Stimulated activated CD8-positive, alpha-beta memory T cell treated with anti-CD3 and anti-CD28 coated beads, Interleukin-12 subunit alpha, Interleukin-12 subunit beta, amount 100 ng/mL, for 24 hours (primary cell): ENCODE measurements around the gene ZNF660.
"Not testable (repeated sequence)": the region's sequence is repeated elsewhere in the genome, so short reads cannot be mapped to it uniquely, and the experiment has no call there.

ENCODE experiments used
- DNase-seq: peaks from one replicate; pipeline ENCODE4 v3.0.0-alpha.2; 2020; ENCODE audit errors: extremely low read depth

ZNF660 gene

GRCh38 chr3:44584646-44585501, at the start of gene ZNF660:
Gene ZNF660 (plus strand): TSS chr3:44584964. CDS start chr3:44594194, 9,230 bp downstream.
- no peak for DNase-seq

- DNase-seq, result no peak
These were observed 49.4 kb upstream of the ZNF660 start for GRCh38 chr3:44535364-44535763.

- DNase-seq, result not testable (repeated sequence)
These were observed 40.0 kb upstream of the ZNF660 start for GRCh38 chr3:44544811-44545210.

GRCh38 chr3:44554626-44555592, 29.9 kb upstream of the ZNF660 start, which contains the start of gene ZKSCAN7:
Gene ZKSCAN7 (plus strand): TSS chr3:44555193. CDS start chr3:44557048, 1,855 bp downstream.
- DNase-seq, result peak; percentile 31

- no peak for DNase-seq
These were observed 29.0 kb upstream of the ZNF660 start for GRCh38 chr3:44555723-44556122.

- DNase-seq, result no peak
These were observed 27.7 kb upstream of the ZNF660 start for GRCh38 chr3:44557074-44557473.

GRCh38 chr3:44561076-44561475, 23.7 kb upstream of the ZNF660 start:
- no peak for DNase-seq

- no peak for DNase-seq
These were observed 22.6 kb upstream of the ZNF660 start for GRCh38 chr3:44562147-44562546.

- DNase-seq, result no peak
These were observed 16.2 kb upstream of the ZNF660 start for GRCh38 chr3:44568561-44568960.

- no peak for DNase-seq
These were observed 13.7 kb upstream of the ZNF660 start for GRCh38 chr3:44571024-44571423.

GRCh38 chr3:44576613-44577012, 8.2 kb upstream of the ZNF660 start:
- no peak for DNase-seq

- not testable (repeated sequence) for DNase-seq
These were observed 7.3 kb upstream of the ZNF660 start for GRCh38 chr3:44577354-44577952.

- not testable (repeated sequence) for DNase-seq
These were observed 6.4 kb upstream of the ZNF660 start for GRCh38 chr3:44578316-44578715.

GRCh38 chr3:44578924-44579515, 5.7 kb upstream of the ZNF660 start:
- not testable (repeated sequence) for DNase-seq

GRCh38 chr3:44579749-44580148, 5.0 kb upstream of the ZNF660 start:
- DNase-seq, result not testable (repeated sequence)

GRCh38 chr3:44580971-44581370, 3.8 kb upstream of the ZNF660 start:
- not testable (repeated sequence) for DNase-seq

GRCh38 chr3:44596621-44597020, 11.9 kb downstream of the ZNF660 start:
- no peak for DNase-seq

GRCh38 chr3:44601749-44602148, 17.0 kb downstream of the ZNF660 start:
- DNase-seq, result no peak

GRCh38 chr3:44612678-44613077, 27.9 kb downstream of the ZNF660 start:
- no peak for DNase-seq

- DNase-seq, result peak; percentile 35
These were observed 40.2 kb downstream of the ZNF660 start, which contains the start of gene ZNF197 for GRCh38 chr3:44624749-44625480. Gene ZNF197 (plus strand): TSS chr3:44625036. CDS start chr3:44629155, 4,119 bp downstream.

GRCh38 chr3:44628716-44629115, 44.0 kb downstream of the ZNF660 start:
- DNase-seq, result no peak
